Measurements from ENCODE around the gene RBFOX2. TPM values are rescaled to one million over a fixed set of nuclear protein-coding genes. Genes with fewer than 3 reads are reported as not detected.

The RBFOX2 gene
- total and polyA plus RNA-seq, 2 of the 8 experiments (the other 6 are each of a cell fraction or from before 2014, with no cell fraction given) = 121 to 122 TPM

GRCh38 chr22:35891442-35891841 lies 137.2 kb downstream of the RBFOX2 start (continued):
- TF ChIP-seq, protein P1, sequence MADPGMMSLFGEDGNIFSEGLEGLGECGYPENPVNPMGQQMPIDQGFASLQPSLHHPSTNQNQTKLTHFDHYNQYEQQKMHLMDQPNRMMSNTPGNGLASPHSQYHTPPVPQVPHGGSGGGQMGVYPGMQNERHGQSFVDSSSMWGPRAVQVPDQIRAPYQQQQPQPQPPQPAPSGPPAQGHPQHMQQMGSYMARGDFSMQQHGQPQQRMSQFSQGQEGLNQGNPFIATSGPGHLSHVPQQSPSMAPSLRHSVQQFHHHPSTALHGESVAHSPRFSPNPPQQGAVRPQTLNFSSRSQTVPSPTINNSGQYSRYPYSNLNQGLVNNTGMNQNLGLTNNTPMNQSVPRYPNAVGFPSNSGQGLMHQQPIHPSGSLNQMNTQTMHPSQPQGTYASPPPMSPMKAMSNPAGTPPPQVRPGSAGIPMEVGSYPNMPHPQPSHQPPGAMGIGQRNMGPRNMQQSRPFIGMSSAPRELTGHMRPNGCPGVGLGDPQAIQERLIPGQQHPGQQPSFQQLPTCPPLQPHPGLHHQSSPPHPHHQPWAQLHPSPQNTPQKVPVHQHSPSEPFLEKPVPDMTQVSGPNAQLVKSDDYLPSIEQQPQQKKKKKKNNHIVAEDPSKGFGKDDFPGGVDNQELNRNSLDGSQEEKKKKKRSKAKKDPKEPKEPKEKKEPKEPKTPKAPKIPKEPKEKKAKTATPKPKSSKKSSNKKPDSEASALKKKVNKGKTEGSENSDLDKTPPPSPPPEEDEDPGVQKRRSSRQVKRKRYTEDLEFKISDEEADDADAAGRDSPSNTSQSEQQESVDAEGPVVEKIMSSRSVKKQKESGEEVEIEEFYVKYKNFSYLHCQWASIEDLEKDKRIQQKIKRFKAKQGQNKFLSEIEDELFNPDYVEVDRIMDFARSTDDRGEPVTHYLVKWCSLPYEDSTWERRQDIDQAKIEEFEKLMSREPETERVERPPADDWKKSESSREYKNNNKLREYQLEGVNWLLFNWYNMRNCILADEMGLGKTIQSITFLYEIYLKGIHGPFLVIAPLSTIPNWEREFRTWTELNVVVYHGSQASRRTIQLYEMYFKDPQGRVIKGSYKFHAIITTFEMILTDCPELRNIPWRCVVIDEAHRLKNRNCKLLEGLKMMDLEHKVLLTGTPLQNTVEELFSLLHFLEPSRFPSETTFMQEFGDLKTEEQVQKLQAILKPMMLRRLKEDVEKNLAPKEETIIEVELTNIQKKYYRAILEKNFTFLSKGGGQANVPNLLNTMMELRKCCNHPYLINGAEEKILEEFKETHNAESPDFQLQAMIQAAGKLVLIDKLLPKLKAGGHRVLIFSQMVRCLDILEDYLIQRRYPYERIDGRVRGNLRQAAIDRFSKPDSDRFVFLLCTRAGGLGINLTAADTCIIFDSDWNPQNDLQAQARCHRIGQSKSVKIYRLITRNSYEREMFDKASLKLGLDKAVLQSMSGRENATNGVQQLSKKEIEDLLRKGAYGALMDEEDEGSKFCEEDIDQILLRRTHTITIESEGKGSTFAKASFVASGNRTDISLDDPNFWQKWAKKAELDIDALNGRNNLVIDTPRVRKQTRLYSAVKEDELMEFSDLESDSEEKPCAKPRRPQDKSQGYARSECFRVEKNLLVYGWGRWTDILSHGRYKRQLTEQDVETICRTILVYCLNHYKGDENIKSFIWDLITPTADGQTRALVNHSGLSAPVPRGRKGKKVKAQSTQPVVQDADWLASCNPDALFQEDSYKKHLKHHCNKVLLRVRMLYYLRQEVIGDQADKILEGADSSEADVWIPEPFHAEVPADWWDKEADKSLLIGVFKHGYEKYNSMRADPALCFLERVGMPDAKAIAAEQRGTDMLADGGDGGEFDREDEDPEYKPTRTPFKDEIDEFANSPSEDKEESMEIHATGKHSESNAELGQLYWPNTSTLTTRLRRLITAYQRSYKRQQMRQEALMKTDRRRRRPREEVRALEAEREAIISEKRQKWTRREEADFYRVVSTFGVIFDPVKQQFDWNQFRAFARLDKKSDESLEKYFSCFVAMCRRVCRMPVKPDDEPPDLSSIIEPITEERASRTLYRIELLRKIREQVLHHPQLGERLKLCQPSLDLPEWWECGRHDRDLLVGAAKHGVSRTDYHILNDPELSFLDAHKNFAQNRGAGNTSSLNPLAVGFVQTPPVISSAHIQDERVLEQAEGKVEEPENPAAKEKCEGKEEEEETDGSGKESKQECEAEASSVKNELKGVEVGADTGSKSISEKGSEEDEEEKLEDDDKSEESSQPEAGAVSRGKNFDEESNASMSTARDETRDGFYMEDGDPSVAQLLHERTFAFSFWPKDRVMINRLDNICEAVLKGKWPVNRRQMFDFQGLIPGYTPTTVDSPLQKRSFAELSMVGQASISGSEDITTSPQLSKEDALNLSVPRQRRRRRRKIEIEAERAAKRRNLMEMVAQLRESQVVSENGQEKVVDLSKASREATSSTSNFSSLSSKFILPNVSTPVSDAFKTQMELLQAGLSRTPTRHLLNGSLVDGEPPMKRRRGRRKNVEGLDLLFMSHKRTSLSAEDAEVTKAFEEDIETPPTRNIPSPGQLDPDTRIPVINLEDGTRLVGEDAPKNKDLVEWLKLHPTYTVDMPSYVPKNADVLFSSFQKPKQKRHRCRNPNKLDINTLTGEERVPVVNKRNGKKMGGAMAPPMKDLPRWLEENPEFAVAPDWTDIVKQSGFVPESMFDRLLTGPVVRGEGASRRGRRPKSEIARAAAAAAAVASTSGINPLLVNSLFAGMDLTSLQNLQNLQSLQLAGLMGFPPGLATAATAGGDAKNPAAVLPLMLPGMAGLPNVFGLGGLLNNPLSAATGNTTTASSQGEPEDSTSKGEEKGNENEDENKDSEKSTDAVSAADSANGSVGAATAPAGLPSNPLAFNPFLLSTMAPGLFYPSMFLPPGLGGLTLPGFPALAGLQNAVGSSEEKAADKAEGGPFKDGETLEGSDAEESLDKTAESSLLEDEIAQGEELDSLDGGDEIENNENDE (IDR thresholded peaks at IDR 0.05; ENCODE audit: insufficient replicate concordance, low read length) = no peak
- TF ChIP-seq BACH1 (IDR thresholded peaks at IDR 0.05; ENCODE audit: low read length) (no peak), ZNF274 (IDR thresholded peaks at IDR 0.05; ENCODE audit: borderline replicate concordance, extremely low read depth, low read length) (no peak), GTF2F1 (IDR thresholded peaks at IDR 0.05; ENCODE audit: borderline replicate concordance, low read depth, low read length) (no peak)

Measured in H1 (cell line).